ENCODE results near the gene NFKB1.

DNA sequence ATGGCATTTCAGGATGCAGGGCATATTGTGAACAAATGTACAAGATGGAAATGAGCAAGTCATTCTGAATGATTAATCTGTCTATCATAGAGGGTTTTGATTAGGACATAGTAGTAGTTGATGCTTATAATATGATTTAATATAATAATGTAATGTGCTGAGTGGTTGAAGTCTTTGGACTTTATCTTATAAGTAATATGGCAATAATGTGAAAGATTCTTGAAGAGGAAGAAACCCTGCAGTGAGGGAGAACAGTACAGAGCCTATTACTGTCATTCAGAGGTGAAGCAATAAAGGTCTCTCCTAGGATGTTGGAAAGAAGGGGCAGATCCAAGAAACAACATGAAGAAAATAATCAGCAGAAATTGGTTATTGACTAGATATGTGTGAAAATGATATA, 16.6 kb downstream of the NFKB1 start:
- TF ChIP-seq, protein P1, sequence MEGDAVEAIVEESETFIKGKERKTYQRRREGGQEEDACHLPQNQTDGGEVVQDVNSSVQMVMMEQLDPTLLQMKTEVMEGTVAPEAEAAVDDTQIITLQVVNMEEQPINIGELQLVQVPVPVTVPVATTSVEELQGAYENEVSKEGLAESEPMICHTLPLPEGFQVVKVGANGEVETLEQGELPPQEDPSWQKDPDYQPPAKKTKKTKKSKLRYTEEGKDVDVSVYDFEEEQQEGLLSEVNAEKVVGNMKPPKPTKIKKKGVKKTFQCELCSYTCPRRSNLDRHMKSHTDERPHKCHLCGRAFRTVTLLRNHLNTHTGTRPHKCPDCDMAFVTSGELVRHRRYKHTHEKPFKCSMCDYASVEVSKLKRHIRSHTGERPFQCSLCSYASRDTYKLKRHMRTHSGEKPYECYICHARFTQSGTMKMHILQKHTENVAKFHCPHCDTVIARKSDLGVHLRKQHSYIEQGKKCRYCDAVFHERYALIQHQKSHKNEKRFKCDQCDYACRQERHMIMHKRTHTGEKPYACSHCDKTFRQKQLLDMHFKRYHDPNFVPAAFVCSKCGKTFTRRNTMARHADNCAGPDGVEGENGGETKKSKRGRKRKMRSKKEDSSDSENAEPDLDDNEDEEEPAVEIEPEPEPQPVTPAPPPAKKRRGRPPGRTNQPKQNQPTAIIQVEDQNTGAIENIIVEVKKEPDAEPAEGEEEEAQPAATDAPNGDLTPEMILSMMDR (optimal IDR thresholded peaks at IDR 0.05 in 1 of 3, IDR thresholded peaks at IDR 0.05 in 1 of 3, conservative IDR thresholded peaks at IDR 0.05 in 1 of 3; ENCODE audit: extremely low read depth in 1 of 3, insufficient read depth in 2 of 3, low read length in 3 of 3): no peak
- TF ChIP-seq EZH2 (IDR thresholded peaks at IDR 0.05; ENCODE audit: low read length): no peak

Measured in keratinocyte (primary cell).